Activated T-cell treated with anti-CD3 and anti-CD28 coated beads, Interleukin-2, amount 50 U/mL, for 1 hour (primary cell): Measurements from ENCODE around the gene PRPF19.

Experiments
- DNase-seq: peaks from one replicate; pipeline ENCODE4 v3.0.0-alpha.2; 2020

The PRPF19 gene

GRCh38 chr11:60900673-60901404 is 5.5 kb downstream of the PRPF19 start:
- DNase-seq: no peak

GRCh38 chr11:60899977-60900376 is 6.4 kb downstream of the PRPF19 start:
- no peak for DNase-seq

- DNase-seq: no peak
Observed at GRCh38 chr11:60899046-60899936, 7.1 kb downstream of the PRPF19 start.

- DNase-seq: no peak
Observed at GRCh38 chr11:60897496-60897895, 8.9 kb downstream of the PRPF19 start.

GRCh38 chr11:60895687-60896086 is 10.7 kb downstream of the PRPF19 start:
- DNase-seq: no peak

- no peak for DNase-seq
Observed at GRCh38 chr11:60891103-60891741, 15.2 kb downstream of the PRPF19 start.

- DNase-seq: no peak
Observed at GRCh38 chr11:60890696-60891095, 15.7 kb downstream of the PRPF19 start.

GRCh38 chr11:60889869-60890311 is 16.5 kb downstream of the PRPF19 start:
- no peak for DNase-seq

GRCh38 chr11:60887556-60887955 is 18.8 kb downstream of the PRPF19 start:
- DNase-seq: peak; percentile 38

GRCh38 chr11:60880643-60881282 is 25.6 kb downstream of the PRPF19 start:
- no peak for DNase-seq

- DNase-seq: no peak
Observed at GRCh38 chr11:60879971-60880588, 26.3 kb downstream of the PRPF19 start.

- DNase-seq: no peak
Observed at GRCh38 chr11:60879104-60879503, 27.3 kb downstream of the PRPF19 start.

GRCh38 chr11:60878245-60879101 is 27.9 kb downstream of the PRPF19 start:
- DNase-seq: no peak

GRCh38 chr11:60876168-60876485 is 30.3 kb downstream of the PRPF19 start:
- DNase-seq: no peak

GRCh38 chr11:60875366-60876167 is 30.8 kb downstream of the PRPF19 start:
- no peak for DNase-seq

- no peak for DNase-seq
Observed at GRCh38 chr11:60874421-60875365, 31.7 kb downstream of the PRPF19 start.

- no peak for DNase-seq
Observed at GRCh38 chr11:60873533-60873932, 32.9 kb downstream of the PRPF19 start.

GRCh38 chr11:60872961-60873524 is 33.3 kb downstream of the PRPF19 start:
- DNase-seq: no peak
